ENCODE data around the gene EFTUD2.

GRCh38 chr17:44948315-44948795 lies 49.1 kb upstream of the EFTUD2 start:
- TF ChIP-seq MAZ (IDR thresholded peaks at IDR 0.05; ENCODE audit: borderline replicate concordance, low read depth, low read length): no peak
- no peak for TF ChIP-seq CTCF (conservative IDR thresholded peaks at IDR 0.05; ENCODE audit: low read depth, low read length)
- TF ChIP-seq MXI1 (IDR thresholded peaks at IDR 0.05; ENCODE audit: borderline replicate concordance, low read depth, low read length): no peak
- TF ChIP-seq RCOR1 (IDR thresholded peaks at IDR 0.05; ENCODE audit: insufficient replicate concordance, low read length): no peak
- TF ChIP-seq POLR2A (IDR thresholded peaks at IDR 0.05; ENCODE audit: low read depth, low read length): no peak
- no peak for TF ChIP-seq RAD21 (IDR thresholded peaks at IDR 0.05; ENCODE audit: low read length)
- TF ChIP-seq SMC3 (IDR thresholded peaks at IDR 0.05; ENCODE audit: low read depth, low read length): no peak
- TF ChIP-seq NFE2L2 (IDR thresholded peaks at IDR 0.05; ENCODE audit: low read depth, low read length): no peak
- no peak for TF ChIP-seq BHLHE40 (IDR thresholded peaks at IDR 0.05; ENCODE audit: low read depth, low read length)
- no peak for TF ChIP-seq MAFK (IDR thresholded peaks at IDR 0.05; ENCODE audit: low read depth, low read length)
- no peak for TF ChIP-seq FOS (IDR thresholded peaks at IDR 0.05; ENCODE audit: low read depth, low read length)
- TF ChIP-seq RFX5 (IDR thresholded peaks at IDR 0.05; ENCODE audit: low read depth, low read length): no peak
- TF ChIP-seq, protein P1, sequence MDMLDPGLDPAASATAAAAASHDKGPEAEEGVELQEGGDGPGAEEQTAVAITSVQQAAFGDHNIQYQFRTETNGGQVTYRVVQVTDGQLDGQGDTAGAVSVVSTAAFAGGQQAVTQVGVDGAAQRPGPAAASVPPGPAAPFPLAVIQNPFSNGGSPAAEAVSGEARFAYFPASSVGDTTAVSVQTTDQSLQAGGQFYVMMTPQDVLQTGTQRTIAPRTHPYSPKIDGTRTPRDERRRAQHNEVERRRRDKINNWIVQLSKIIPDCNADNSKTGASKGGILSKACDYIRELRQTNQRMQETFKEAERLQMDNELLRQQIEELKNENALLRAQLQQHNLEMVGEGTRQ (IDR thresholded peaks at IDR 0.05; ENCODE audit: low read depth, low read length): no peak
- TF ChIP-seq CEBPB (IDR thresholded peaks at IDR 0.05; ENCODE audit: low read depth, low read length): no peak

Data from IMR-90 (cell line).